Liver (tissue), 3 donors: Measurements from ENCODE around the gene TUT4.

Experiments used
- EGR1 ChIP-seq, 2 donors: IDR thresholded peaks; 2 replicates each; pipeline ENCODE4 v1.6.1; 2016 to 2018; ENCODE audit warnings: antibody characterized with exemption in 2 of 2, low read depth in 2 of 2
- FOXA1 ChIP-seq: IDR thresholded peaks from 2 replicates; pipeline ENCODE4 v1.6.1; 2016; ENCODE audit warnings: antibody characterized with exemption
- GABPA ChIP-seq, 2 donors: IDR thresholded peaks in 1 of 2; conservative IDR thresholded peaks in 1 of 2; 2 replicates each; pipeline ENCODE4 v1.6.1; 2016; ENCODE audit warnings: antibody characterized with exemption in 2 of 2, mild to moderate bottlenecking in 1 of 2, moderate library complexity in 1 of 2
- SP1 ChIP-seq: IDR thresholded peaks from 2 replicates; pipeline ENCODE4 v1.6.1; 2018; ENCODE audit warnings: antibody characterized with exemption, mild to moderate bottlenecking
- YY1 ChIP-seq: IDR thresholded peaks from 2 replicates; pipeline ENCODE4 v1.6.1; 2016; ENCODE audit warnings: antibody characterized with exemption, mild to moderate bottlenecking
- TF ChIP-seq, protein P1 (sequence below): fragments of 150-350 bp; IDR thresholded peaks from 2 replicates; pipeline ENCODE4 v1.5.1; 2017; ENCODE audit warnings: improper control_type of control experiment, low read depth, low read length; ENCODE audit not compliant: missing input control
- TF ChIP-seq, protein P2 (sequence below): IDR thresholded peaks from 2 replicates; pipeline ENCODE4 v1.6.1; 2016; ENCODE audit warnings: antibody characterized with exemption
- TF ChIP-seq, protein P3 (sequence below): IDR thresholded peaks from 2 replicates; pipeline ENCODE4 v1.6.1; 2016; ENCODE audit warnings: antibody characterized with exemption
- donor health status: healthy.
- donor health status: healthy.

DNA sequence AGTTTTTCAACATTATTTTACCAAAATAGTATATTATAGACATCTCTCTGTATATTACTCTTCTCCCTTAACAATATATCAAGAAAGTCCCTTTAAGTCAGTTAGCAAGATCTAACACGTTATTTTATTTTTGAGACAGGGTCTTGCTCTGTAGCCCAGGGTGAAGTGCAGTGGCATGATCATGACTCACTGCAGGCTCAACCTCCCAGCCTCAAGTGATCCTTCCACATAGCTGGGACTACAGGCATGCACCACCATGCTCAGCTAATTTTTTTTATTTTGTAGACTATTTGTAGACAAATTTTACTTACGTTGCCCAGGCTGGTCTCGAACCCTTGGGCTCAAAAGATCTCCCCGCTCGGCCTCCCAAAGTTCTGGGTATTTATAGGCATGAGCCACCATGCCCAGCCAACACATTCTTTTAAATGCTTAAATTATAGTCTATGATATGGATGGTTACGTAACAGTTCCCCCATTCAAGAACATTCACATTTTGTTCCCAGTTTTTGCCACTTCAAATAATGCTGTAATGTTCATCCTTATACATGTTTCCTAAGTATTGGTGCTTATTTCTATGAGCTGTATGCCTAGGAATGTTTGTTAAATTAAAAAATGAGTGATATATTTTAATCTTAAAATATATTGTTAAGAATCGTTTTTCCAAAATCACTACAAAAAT lies 70.4 kb downstream of the TUT4 start:
- TF ChIP-seq, protein P1, sequence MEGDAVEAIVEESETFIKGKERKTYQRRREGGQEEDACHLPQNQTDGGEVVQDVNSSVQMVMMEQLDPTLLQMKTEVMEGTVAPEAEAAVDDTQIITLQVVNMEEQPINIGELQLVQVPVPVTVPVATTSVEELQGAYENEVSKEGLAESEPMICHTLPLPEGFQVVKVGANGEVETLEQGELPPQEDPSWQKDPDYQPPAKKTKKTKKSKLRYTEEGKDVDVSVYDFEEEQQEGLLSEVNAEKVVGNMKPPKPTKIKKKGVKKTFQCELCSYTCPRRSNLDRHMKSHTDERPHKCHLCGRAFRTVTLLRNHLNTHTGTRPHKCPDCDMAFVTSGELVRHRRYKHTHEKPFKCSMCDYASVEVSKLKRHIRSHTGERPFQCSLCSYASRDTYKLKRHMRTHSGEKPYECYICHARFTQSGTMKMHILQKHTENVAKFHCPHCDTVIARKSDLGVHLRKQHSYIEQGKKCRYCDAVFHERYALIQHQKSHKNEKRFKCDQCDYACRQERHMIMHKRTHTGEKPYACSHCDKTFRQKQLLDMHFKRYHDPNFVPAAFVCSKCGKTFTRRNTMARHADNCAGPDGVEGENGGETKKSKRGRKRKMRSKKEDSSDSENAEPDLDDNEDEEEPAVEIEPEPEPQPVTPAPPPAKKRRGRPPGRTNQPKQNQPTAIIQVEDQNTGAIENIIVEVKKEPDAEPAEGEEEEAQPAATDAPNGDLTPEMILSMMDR = no peak
- TF ChIP-seq SP1 (no peak), YY1 (no peak), GABPA (IDR thresholded peaks at IDR 0.05 in 1 of 2, conservative IDR thresholded peaks at IDR 0.05 in 1 of 2) (no peak), FOXA1 (no peak), EGR1 (IDR thresholded peaks at IDR 0.05; ENCODE audit: low read depth in 2 of 2) (no peak)
- TF ChIP-seq, protein P2, sequence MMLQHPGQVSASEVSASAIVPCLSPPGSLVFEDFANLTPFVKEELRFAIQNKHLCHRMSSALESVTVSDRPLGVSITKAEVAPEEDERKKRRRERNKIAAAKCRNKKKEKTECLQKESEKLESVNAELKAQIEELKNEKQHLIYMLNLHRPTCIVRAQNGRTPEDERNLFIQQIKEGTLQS = no peak
- TF ChIP-seq, protein P3, sequence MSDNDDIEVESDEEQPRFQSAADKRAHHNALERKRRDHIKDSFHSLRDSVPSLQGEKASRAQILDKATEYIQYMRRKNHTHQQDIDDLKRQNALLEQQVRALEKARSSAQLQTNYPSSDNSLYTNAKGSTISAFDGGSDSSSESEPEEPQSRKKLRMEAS = no peak
